Measurements from ENCODE around the gene AVL9. TPM values are rescaled to one million over a fixed set of nuclear protein-coding genes. Genes with fewer than 3 reads are reported as not detected.

The AVL9 gene
- total and polyA plus RNA-seq, 9 of the 15 experiments (the other 6 are each of a cell fraction or from before 2014, with no cell fraction given), result 6.4 to 66.2 (median 30.1) TPM

GRCh38 chr7:32618470-32618869 is 123.2 kb downstream of the AVL9 start (continued):
- TF ChIP-seq CHD7 (IDR thresholded peaks at IDR 0.05; ENCODE audit: low read depth, low read length), result no peak
- TF ChIP-seq LEF1 (IDR thresholded peaks at IDR 0.05), result 0 out of 2 replicates have a peak, but pooled peaks have one; percentile 14
- TF ChIP-seq RBM22 (IDR thresholded peaks at IDR 0.05; ENCODE audit: low read depth, low read length, poor library complexity, severe bottlenecking), result no peak
- peak; percentile 88 for TF ChIP-seq PRDM10 (IDR thresholded peaks at IDR 0.05; ENCODE audit: partially characterized antibody)
- no peak for TF ChIP-seq ESRRA (IDR thresholded peaks at IDR 0.05; ENCODE audit: borderline replicate concordance, low read depth)
- no peak for TF ChIP-seq GTF2F1 (IDR thresholded peaks at IDR 0.05; ENCODE audit: low read depth, low read length)
- TF ChIP-seq ZBTB2 (IDR thresholded peaks at IDR 0.05), result no peak
- TF ChIP-seq NCOA4 (IDR thresholded peaks at IDR 0.05; ENCODE audit: partially characterized antibody), result no peak
- TF ChIP-seq KDM1A (IDR thresholded peaks at IDR 0.05), result no peak

Measured in K562 (cell line).